ENCODE data around the gene ARHGEF18.
"Not testable (repeated sequence)": the region's sequence is repeated elsewhere in the genome, so short reads cannot be mapped to it uniquely, and the experiment has no call there.

ARHGEF18 gene

DNA sequence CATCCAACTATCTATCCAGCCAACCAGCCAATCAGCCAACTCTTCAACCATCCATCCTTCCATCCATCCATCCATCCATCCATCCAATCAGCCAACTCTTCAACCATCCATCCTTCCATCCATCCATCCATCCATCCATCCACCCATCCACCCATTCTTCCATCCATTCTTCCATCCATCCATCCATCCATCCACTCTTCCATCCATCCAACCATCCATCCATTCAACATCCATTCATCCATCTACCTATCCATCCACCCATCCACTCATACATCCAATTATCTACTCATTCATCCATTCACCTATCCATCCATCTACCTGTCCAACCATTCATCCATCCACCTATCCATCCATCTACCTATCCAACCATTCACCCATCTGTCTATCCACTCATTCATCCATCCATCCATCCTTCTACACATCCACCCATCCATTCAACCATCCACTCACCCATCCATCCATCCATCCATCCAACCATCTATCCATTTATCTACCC is 9.4 kb downstream of the ARHGEF18 start:
- Histone ChIP-seq H3K79me2 (ENCODE audit: control insufficient read depth, insufficient read depth, low read length) (no peaks in the 10 kb centered on the region), H3K27ac (ENCODE audit: low read depth, low read length) (no peak overlapping the region), H2BK120ac (ENCODE audit: low read depth, low read length) (no peak overlapping the region), H4K5ac (ENCODE audit: low read length) (no peak overlapping the region), H3K4me1 (ENCODE audit: control insufficient read depth, low read depth, low read length) (no peaks in the 10 kb centered on the region), H2AK5ac (ENCODE audit: low read length) (no peak overlapping the region), H3K4me2 (ENCODE audit: low read length) (no peak overlapping the region), H3K79me1 (ENCODE audit: low read length) (no peaks in the 10 kb centered on the region), H2BK15ac (replicated peaks; ENCODE audit: low read depth) (no peak overlapping the region), H3K4ac (ENCODE audit: low read depth, low read length) (no peak overlapping the region), H3K56ac (ENCODE audit: low read length) (no peak overlapping the region), H2BK5ac (ENCODE audit: low read length) (no peak overlapping the region), H3K18ac (ENCODE audit: low read length) (no peak overlapping the region), H3K9ac (ENCODE audit: low read length) (no peak overlapping the region), H3K4me3 (ENCODE audit: low read length) (no peak overlapping the region), H3K23ac (ENCODE audit: low read length) (no peak overlapping the region), H3K36me3 (ENCODE audit: control insufficient read depth, insufficient read depth, low read length) (no peaks in the 10 kb centered on the region), H3K27me3 (ENCODE audit: insufficient read depth, low read length, poor library complexity) (no peaks in the 10 kb centered on the region), H4K8ac (ENCODE audit: low read depth, low read length) (no peak overlapping the region)
- no peak for DNase-seq

DNA sequence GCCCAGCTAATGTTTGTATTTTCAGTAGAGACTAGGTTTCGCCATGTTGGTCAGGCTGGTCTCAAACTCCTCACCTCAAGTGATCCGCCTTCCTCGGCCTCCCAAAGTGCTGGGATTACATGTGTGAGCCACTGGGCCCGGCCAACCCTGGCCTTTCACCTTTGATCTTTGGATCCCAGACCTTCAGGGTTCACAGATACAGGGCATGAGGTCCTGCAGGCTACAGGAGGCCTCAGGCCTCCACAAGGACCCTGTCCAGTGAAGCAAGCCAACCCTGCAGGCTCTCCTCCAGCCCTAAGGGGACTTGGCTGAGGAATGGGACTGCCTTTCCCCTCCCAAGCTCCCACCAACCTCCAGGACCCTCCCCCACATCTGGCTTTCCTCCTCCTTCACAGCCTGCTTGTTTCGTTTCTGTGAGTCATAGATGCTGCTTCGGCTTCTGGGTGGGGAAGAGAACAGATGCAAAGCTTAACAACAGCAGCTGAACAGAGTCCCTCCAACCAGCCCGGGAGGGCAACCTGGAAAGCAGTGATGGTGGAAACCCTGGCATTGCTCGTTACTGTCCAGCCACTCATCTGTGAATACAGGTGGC is 11.8 kb downstream of the ARHGEF18 start:
- H3K27ac ChIP-seq (ENCODE audit: low read depth, low read length) = no peak overlapping the region

DNA sequence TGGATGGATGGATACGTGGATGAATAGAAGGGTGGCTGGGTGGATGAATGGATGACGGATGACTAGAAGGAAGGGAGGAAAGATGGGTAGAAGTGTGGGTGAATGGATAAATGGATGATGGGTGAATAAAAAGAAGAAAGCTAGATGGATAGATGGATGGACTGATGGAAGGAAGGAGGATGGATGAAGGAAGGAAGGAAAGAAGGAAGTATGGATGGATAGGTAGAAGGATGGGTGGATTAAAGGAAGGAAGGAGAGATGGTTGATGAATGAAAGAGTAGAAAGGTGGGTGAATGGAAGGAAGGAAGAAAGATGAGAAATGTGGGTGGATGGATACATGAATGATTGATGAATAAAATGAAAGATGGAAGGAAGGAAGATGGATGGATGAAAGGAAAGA is 14.5 kb downstream of the ARHGEF18 start:
- no peak overlapping the region for H2BK120ac ChIP-seq (ENCODE audit: low read depth, low read length)
- no peak overlapping the region for H2BK15ac ChIP-seq (replicated peaks; ENCODE audit: low read depth)
- H3K4me3 ChIP-seq (ENCODE audit: low read length) = no peak overlapping the region
- no peak overlapping the region for H3K4me2 ChIP-seq (ENCODE audit: low read length)
- H3K56ac ChIP-seq (ENCODE audit: low read length) = no peak overlapping the region
- no peak overlapping the region for H4K8ac ChIP-seq (ENCODE audit: low read depth, low read length)
- no peak overlapping the region for H3K9ac ChIP-seq (ENCODE audit: low read length)
- no peak overlapping the region for H2AK5ac ChIP-seq (ENCODE audit: low read length)
- no peak for DNase-seq
- no peaks in the 10 kb centered on the region for H3K36me3 ChIP-seq (ENCODE audit: control insufficient read depth, insufficient read depth, low read length)
- H3K23ac ChIP-seq (ENCODE audit: low read length) = no peak overlapping the region
- no peaks in the 10 kb centered on the region for H3K79me1 ChIP-seq (ENCODE audit: low read length)
- H3K27ac ChIP-seq (ENCODE audit: low read depth, low read length) = no peak overlapping the region
- no peak overlapping the region for H3K4ac ChIP-seq (ENCODE audit: low read depth, low read length)
- H3K27me3 ChIP-seq (ENCODE audit: insufficient read depth, low read length, poor library complexity) = no peaks in the 10 kb centered on the region
- no peak overlapping the region for H2BK5ac ChIP-seq (ENCODE audit: low read length)
- H3K79me2 ChIP-seq (ENCODE audit: control insufficient read depth, insufficient read depth, low read length) = no peaks in the 10 kb centered on the region
- no peak overlapping the region for H3K18ac ChIP-seq (ENCODE audit: low read length)
- no peak overlapping the region for H4K5ac ChIP-seq (ENCODE audit: low read length)
- WGBS (ENCODE audit: extremely low coverage, insufficient coverage, low lambda C conversion rate) = 100% methylated on average over 2 of the region's 2 CpGs
- H3K4me1 ChIP-seq (ENCODE audit: control insufficient read depth, low read depth, low read length) = no peaks in the 10 kb centered on the region

More for the DNA sequence above, 11.8 kb downstream of the ARHGEF18 start:
- H3K4me1 ChIP-seq (ENCODE audit: control insufficient read depth, low read depth, low read length) = no peaks in the 10 kb centered on the region
- no peak overlapping the region for H2BK15ac ChIP-seq (replicated peaks; ENCODE audit: low read depth)
- H3K23ac ChIP-seq (ENCODE audit: low read length) = no peak overlapping the region
- H3K56ac ChIP-seq (ENCODE audit: low read length) = no peak overlapping the region
- no peak overlapping the region for H4K8ac ChIP-seq (ENCODE audit: low read depth, low read length)
- H3K4ac ChIP-seq (ENCODE audit: low read depth, low read length) = no peak overlapping the region
- no peak overlapping the region for H3K4me2 ChIP-seq (ENCODE audit: low read length)
- H2AK5ac ChIP-seq (ENCODE audit: low read length) = no peak overlapping the region
- no peaks in the 10 kb centered on the region for H3K79me1 ChIP-seq (ENCODE audit: low read length)
- H2BK5ac ChIP-seq (ENCODE audit: low read length) = no peak overlapping the region
- no peak overlapping the region for H3K4me3 ChIP-seq (ENCODE audit: low read length)
- H3K9ac ChIP-seq (ENCODE audit: low read length) = no peak overlapping the region
- no peak for DNase-seq
- H3K18ac ChIP-seq (ENCODE audit: low read length) = no peak overlapping the region
- H3K27me3 ChIP-seq (ENCODE audit: insufficient read depth, low read length, poor library complexity) = no peaks in the 10 kb centered on the region
- H4K5ac ChIP-seq (ENCODE audit: low read length) = no peak overlapping the region
- WGBS (ENCODE audit: extremely low coverage, insufficient coverage, low lambda C conversion rate) = no CpG with 5 or more reads among the region's 8 CpGs
- H2BK120ac ChIP-seq (ENCODE audit: low read depth, low read length) = no peak overlapping the region
- no peaks in the 10 kb centered on the region for H3K36me3 ChIP-seq (ENCODE audit: control insufficient read depth, insufficient read depth, low read length)
- no peaks in the 10 kb centered on the region for H3K79me2 ChIP-seq (ENCODE audit: control insufficient read depth, insufficient read depth, low read length)

DNA sequence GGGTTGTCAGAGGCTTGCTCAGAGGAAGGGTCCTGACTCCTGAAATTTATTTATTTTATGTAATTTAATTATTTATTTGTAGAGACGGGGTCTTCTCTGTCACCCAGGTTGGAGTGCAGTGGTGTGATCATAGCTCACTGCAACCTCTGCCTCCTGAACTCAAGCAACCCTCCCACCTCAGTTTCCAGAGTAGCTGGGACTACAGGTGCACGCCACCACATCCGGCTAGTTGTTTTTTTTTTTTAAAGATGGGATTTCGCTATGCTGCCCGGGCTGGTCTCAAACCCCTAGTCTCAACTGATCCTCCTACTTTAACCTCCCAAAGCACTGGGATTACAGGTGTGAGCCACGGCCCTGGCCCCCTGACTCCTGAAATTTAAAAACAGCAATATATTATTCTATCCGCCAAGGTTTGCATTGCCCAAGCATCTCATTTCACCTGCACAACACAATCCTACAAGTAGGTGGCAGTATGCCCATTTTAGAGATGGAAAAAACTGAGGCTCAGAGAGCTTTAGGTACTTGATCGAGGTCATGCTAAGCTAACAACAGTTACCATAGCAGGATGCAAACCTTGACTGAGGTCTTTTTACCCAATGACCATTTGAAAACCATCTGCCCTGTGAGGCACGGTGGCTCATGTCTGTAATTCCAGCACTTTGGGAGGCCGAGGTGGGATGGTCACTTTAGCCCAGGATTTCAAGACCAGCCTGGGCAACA is 18.1 kb downstream of the ARHGEF18 start:
- Histone ChIP-seq H3K9ac (ENCODE audit: low read length) (no peak overlapping the region), H2AK5ac (ENCODE audit: low read length) (no peak overlapping the region), H2BK5ac (ENCODE audit: low read length) (no peak overlapping the region), H3K79me1 (ENCODE audit: low read length) (no peaks in the 10 kb centered on the region), H3K56ac (ENCODE audit: low read length) (no peak overlapping the region), H2BK120ac (ENCODE audit: low read depth, low read length) (no peak overlapping the region), H3K27ac (ENCODE audit: low read depth, low read length) (no peak overlapping the region), H3K4me2 (ENCODE audit: low read length) (no peak overlapping the region), H3K4me1 (ENCODE audit: control insufficient read depth, low read depth, low read length) (no peaks in the 10 kb centered on the region), H3K36me3 (ENCODE audit: control insufficient read depth, insufficient read depth, low read length) (no peaks in the 10 kb centered on the region), H4K8ac (ENCODE audit: low read depth, low read length) (no peak overlapping the region), H3K23ac (ENCODE audit: low read length) (no peak overlapping the region), H3K4me3 (ENCODE audit: low read length) (no peak overlapping the region), H4K5ac (ENCODE audit: low read length) (no peak overlapping the region), H2BK15ac (replicated peaks; ENCODE audit: low read depth) (no peak overlapping the region), H3K18ac (ENCODE audit: low read length) (no peak overlapping the region), H3K4ac (ENCODE audit: low read depth, low read length) (no peak overlapping the region), H3K79me2 (ENCODE audit: control insufficient read depth, insufficient read depth, low read length) (no peaks in the 10 kb centered on the region), H3K27me3 (ENCODE audit: insufficient read depth, low read length, poor library complexity) (no peaks in the 10 kb centered on the region)
- WGBS (ENCODE audit: extremely low coverage, insufficient coverage, low lambda C conversion rate) = no CpG with 5 or more reads among the region's 10 CpGs
- peak; percentile 68 for DNase-seq

DNA sequence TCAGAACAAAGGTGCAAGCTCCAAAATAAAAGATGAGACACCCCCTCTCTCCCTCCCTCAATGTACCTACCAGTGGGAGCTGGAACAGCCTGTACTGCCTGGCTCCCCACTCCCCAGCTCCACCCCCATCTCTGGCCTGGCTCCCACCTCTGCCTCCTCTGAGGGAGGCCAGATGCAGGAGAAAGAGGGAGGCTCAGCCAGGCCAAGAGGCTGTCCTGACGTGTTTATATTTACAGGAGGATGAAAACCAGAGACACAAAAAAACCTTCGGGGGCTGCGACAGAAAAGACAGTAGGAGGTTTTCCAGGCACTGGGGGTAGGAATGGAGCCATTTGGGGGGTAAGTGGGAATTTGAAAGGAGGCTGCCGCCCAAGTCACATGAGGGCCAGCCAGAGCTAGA is 19.7 kb downstream of the ARHGEF18 start:
- no peak overlapping the region for H3K27ac ChIP-seq (ENCODE audit: low read depth, low read length)
- no peaks in the 10 kb centered on the region for H3K27me3 ChIP-seq (ENCODE audit: insufficient read depth, low read length, poor library complexity)
- no peaks in the 10 kb centered on the region for H3K36me3 ChIP-seq (ENCODE audit: control insufficient read depth, insufficient read depth, low read length)
- H2AK5ac ChIP-seq (ENCODE audit: low read length) = no peak overlapping the region
- H3K9ac ChIP-seq (ENCODE audit: low read length) = no peak overlapping the region
- H2BK5ac ChIP-seq (ENCODE audit: low read length) = no peak overlapping the region
- no peaks in the 10 kb centered on the region for H3K4me1 ChIP-seq (ENCODE audit: control insufficient read depth, low read depth, low read length)
- no peak overlapping the region for H3K4me2 ChIP-seq (ENCODE audit: low read length)
- no peaks in the 10 kb centered on the region for H3K79me2 ChIP-seq (ENCODE audit: control insufficient read depth, insufficient read depth, low read length)
- no peak overlapping the region for H2BK15ac ChIP-seq (replicated peaks; ENCODE audit: low read depth)
- no peak overlapping the region for H4K8ac ChIP-seq (ENCODE audit: low read depth, low read length)
- H3K79me1 ChIP-seq (ENCODE audit: low read length) = no peaks in the 10 kb centered on the region
- H2BK120ac ChIP-seq (ENCODE audit: low read depth, low read length) = no peak overlapping the region
- no peak overlapping the region for H3K4ac ChIP-seq (ENCODE audit: low read depth, low read length)
- no peak overlapping the region for H3K56ac ChIP-seq (ENCODE audit: low read length)
- no peak overlapping the region for H3K23ac ChIP-seq (ENCODE audit: low read length)
- DNase-seq = no peak
- H4K5ac ChIP-seq (ENCODE audit: low read length) = no peak overlapping the region
- no CpG with 5 or more reads among the region's 4 CpGs for WGBS (ENCODE audit: extremely low coverage, insufficient coverage, low lambda C conversion rate)
- no peak overlapping the region for H3K18ac ChIP-seq (ENCODE audit: low read length)
- H3K4me3 ChIP-seq (ENCODE audit: low read length) = no peak overlapping the region

DNA sequence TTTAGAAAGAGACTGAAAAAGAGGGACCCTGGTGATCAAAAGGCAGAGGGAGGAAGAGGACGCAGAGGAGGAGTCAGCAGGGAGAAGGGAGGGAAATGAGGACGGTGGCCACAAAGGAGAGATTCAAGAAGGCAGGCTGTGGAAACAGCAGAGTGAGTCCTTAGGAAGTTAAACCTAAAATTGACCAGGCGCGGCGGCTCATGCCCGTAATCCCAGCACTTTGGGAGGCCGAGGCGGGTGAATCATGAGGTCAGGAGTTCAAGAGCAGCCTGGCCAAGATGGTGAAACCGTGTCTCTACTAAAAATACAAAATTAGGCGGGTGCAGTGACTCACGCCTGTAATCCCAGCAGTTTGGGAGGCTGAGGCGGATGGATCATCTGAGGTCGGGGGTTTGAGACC is 20.1 kb downstream of the ARHGEF18 start:
- not testable (repeated sequence) for H2BK5ac ChIP-seq (ENCODE audit: low read length); H3K79me1 ChIP-seq (ENCODE audit: low read length); H4K5ac ChIP-seq (ENCODE audit: low read length); H3K9ac ChIP-seq (ENCODE audit: low read length); H2BK120ac ChIP-seq (ENCODE audit: low read depth, low read length); H3K27me3 ChIP-seq (ENCODE audit: insufficient read depth, low read length, poor library complexity); H3K18ac ChIP-seq (ENCODE audit: low read length); H2AK5ac ChIP-seq (ENCODE audit: low read length); H3K4me1 ChIP-seq (ENCODE audit: control insufficient read depth, low read depth, low read length); H3K79me2 ChIP-seq (ENCODE audit: control insufficient read depth, insufficient read depth, low read length); H4K8ac ChIP-seq (ENCODE audit: low read depth, low read length); DNase-seq; H3K23ac ChIP-seq (ENCODE audit: low read length); H3K4ac ChIP-seq (ENCODE audit: low read depth, low read length); H3K36me3 ChIP-seq (ENCODE audit: control insufficient read depth, insufficient read depth, low read length); H3K27ac ChIP-seq (ENCODE audit: low read depth, low read length); H3K4me2 ChIP-seq (ENCODE audit: low read length); H3K56ac ChIP-seq (ENCODE audit: low read length); H2BK15ac ChIP-seq (replicated peaks; ENCODE audit: low read depth); H3K4me3 ChIP-seq (ENCODE audit: low read length)
- WGBS (ENCODE audit: extremely low coverage, insufficient coverage, low lambda C conversion rate) = no CpG with 5 or more reads among the region's 13 CpGs
